Mesenteric fat pad (tissue), 1 donor: ENCODE results near the gene NES. TPM values are rescaled to one million over a fixed set of nuclear protein-coding genes. Genes with fewer than 3 reads are reported as not detected.

Source experiments
- DNase-seq: peaks from one replicate; pipeline ENCODE4 v3.0.0-alpha.2; 2020; ENCODE audit warnings: low spot score
- long read RNA-seq: library from polyadenylated mRNA; unstranded; transcript quantifications from one replicate; pipeline ENCODE4 v2.0.0, GENCODE V29; 2020
- total RNA-seq: library from RNA; stranded (reverse); fragmentation: NEBNext Ultra II Directional; extraction: Animal tissue kit (Norgen Biotek cat#: 25700); gene quantifications from one replicate; pipeline ENCODE4 v1.2.1, GENCODE V29; 2021
- donor health status: DM: yes; HTN: yes; CAD: no.

The NES gene
- 49.5 TPM for total RNA-seq
- long read RNA-seq, full-length matches to known transcripts, result 3 of 6 reads
- long read RNA-seq, partial matches to known transcripts, result 2 of 6 reads
- long read RNA-seq, other reads (novel, unspliced or antisense), result 1 of 6 reads

- no peak for DNase-seq
Measured at GRCh38 chr1:156676820-156677615, at the start of gene NES. NES (minus strand) TSS chr1:156677407; CDS start chr1:156677264, 143 bp downstream.

GRCh38 chr1:156726549-156727226, 49.5 kb upstream of the NES start:
- no peak for DNase-seq

- peak; percentile 94 for DNase-seq
Measured at GRCh38 chr1:156725683-156726280, 48.6 kb upstream of the NES start.

- DNase-seq, result no peak
Measured at GRCh38 chr1:156721535-156721934, 44.3 kb upstream of the NES start.

- no peak for DNase-seq
Measured at GRCh38 chr1:156721131-156721530, 43.9 kb upstream of the NES start.

- DNase-seq, result no peak
Measured at GRCh38 chr1:156717351-156717750, 40.1 kb upstream of the NES start.

GRCh38 chr1:156714830-156715229, 37.6 kb upstream of the NES start:
- DNase-seq, result no peak

- DNase-seq, result no peak
Measured at GRCh38 chr1:156712626-156713025, 35.4 kb upstream of the NES start.

GRCh38 chr1:156711011-156711817, 34.0 kb upstream of the NES start:
- no peak for DNase-seq

GRCh38 chr1:156709757-156710489, 32.7 kb upstream of the NES start:
- DNase-seq, result no peak

GRCh38 chr1:156709031-156709430, 31.8 kb upstream of the NES start:
- no peak for DNase-seq

GRCh38 chr1:156708218-156708661, 31.0 kb upstream of the NES start:
- DNase-seq, result no peak

- DNase-seq, result no peak
Measured at GRCh38 chr1:156707417-156708217, 30.4 kb upstream of the NES start.

GRCh38 chr1:156706657-156707416, 29.6 kb upstream of the NES start:
- DNase-seq, result no peak

GRCh38 chr1:156705918-156706656, 28.9 kb upstream of the NES start:
- no peak for DNase-seq

GRCh38 chr1:156705321-156705917, 28.2 kb upstream of the NES start, which contains the start of gene CRABP2:
CRABP2 (minus strand) TSS chr1:156705583; CDS start chr1:156705446, 137 bp downstream.
- DNase-seq, result no peak

- peak; percentile 92 for DNase-seq
Measured at GRCh38 chr1:156704930-156705320, 27.7 kb upstream of the NES start.
